ENCODE data around the gene CCNL1.

CCNL1 gene

GRCh38 chr3:157127831-157128767, 31.8 kb downstream of the CCNL1 start:
- no peak overlapping the region for H3K9ac ChIP-seq (ENCODE audit: insufficient read length, low read depth)
- no peak for DNase-seq (ENCODE audit: low read depth, low spot score)
- H3K9me3 ChIP-seq (ENCODE audit: insufficient read depth, low read length) = no peaks in the 10 kb centered on the region
- no peaks in the 10 kb centered on the region for H3K36me3 ChIP-seq (ENCODE audit: insufficient read depth, insufficient read length, low read length)
- H3K4me3 ChIP-seq (ENCODE audit: insufficient read length, low read depth) = no peak overlapping the region
- H3K4me1 ChIP-seq (ENCODE audit: insufficient read depth, insufficient read length) = peaks cover 22% of the 10 kb centered on the region
- no peak for TF ChIP-seq YY1 (IDR thresholded peaks at IDR 0.05; ENCODE audit: insufficient read depth, insufficient read length)
- no peak for TF ChIP-seq ZNF274 (IDR thresholded peaks at IDR 0.05; ENCODE audit: low read depth, low read length)
- TF ChIP-seq SUZ12 (IDR thresholded peaks at IDR 0.05; ENCODE audit: extremely low read depth, insufficient read depth, insufficient read length) = no peak
- H3K27me3 ChIP-seq (ENCODE audit: insufficient read depth, insufficient read length) = no peaks in the 10 kb centered on the region

GRCh38 chr3:157127268-157127667, 32.7 kb downstream of the CCNL1 start:
- no peak overlapping the region for H3K9ac ChIP-seq (ENCODE audit: insufficient read length, low read depth)
- H3K4me3 ChIP-seq (ENCODE audit: insufficient read length, low read depth) = no peak overlapping the region
- no peaks in the 10 kb centered on the region for H3K36me3 ChIP-seq (ENCODE audit: insufficient read depth, insufficient read length, low read length)
- H3K9me3 ChIP-seq (ENCODE audit: insufficient read depth, low read length) = no peaks in the 10 kb centered on the region
- TF ChIP-seq ZNF274 (IDR thresholded peaks at IDR 0.05; ENCODE audit: low read depth, low read length) = no peak
- TF ChIP-seq YY1 (IDR thresholded peaks at IDR 0.05; ENCODE audit: insufficient read depth, insufficient read length) = no peak
- no peak for TF ChIP-seq SUZ12 (IDR thresholded peaks at IDR 0.05; ENCODE audit: extremely low read depth, insufficient read depth, insufficient read length)
- H3K27me3 ChIP-seq (ENCODE audit: insufficient read depth, insufficient read length) = no peaks in the 10 kb centered on the region
- no peak for DNase-seq (ENCODE audit: low read depth, low spot score)
- H3K4me1 ChIP-seq (ENCODE audit: insufficient read depth, insufficient read length) = peaks cover 22% of the 10 kb centered on the region

DNA sequence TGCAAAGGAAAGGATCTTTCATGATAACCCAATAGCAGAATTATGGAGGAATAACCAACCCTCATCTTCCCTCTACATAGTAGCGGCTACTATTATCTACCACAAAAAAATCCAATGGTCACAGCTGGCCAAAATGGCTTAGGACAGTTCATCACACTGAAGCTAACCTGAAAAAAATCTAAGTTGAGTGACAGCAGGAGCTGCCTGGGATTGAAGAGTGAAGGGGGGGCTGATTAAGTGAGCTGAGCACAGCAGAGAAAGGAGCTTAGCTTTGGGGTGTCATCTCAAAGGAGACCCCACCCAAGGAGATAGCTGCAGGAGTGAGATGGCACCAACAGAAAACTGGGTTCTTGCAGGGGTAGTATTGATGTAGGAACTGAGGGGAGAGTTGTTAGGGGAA, 33.6 kb downstream of the CCNL1 start:
- no peak for DNase-seq (ENCODE audit: low read depth, low spot score)
- Histone ChIP-seq H3K4me1 (ENCODE audit: insufficient read depth, insufficient read length) (peaks cover 22% of the 10 kb centered on the region), H3K9me3 (ENCODE audit: insufficient read depth, low read length) (no peaks in the 10 kb centered on the region), H3K36me3 (ENCODE audit: insufficient read depth, insufficient read length, low read length) (no peaks in the 10 kb centered on the region), H3K4me3 (ENCODE audit: insufficient read length, low read depth) (no peak overlapping the region), H3K27me3 (ENCODE audit: insufficient read depth, insufficient read length) (no peaks in the 10 kb centered on the region), H3K9ac (ENCODE audit: insufficient read length, low read depth) (no peak overlapping the region)
- TF ChIP-seq ZNF274 (IDR thresholded peaks at IDR 0.05; ENCODE audit: low read depth, low read length) (no peak), YY1 (IDR thresholded peaks at IDR 0.05; ENCODE audit: insufficient read depth, insufficient read length) (no peak), SUZ12 (IDR thresholded peaks at IDR 0.05; ENCODE audit: extremely low read depth, insufficient read depth, insufficient read length) (no peak)

GRCh38 chr3:157125101-157125500, 34.8 kb downstream of the CCNL1 start:
- no peaks in the 10 kb centered on the region for H3K27me3 ChIP-seq (ENCODE audit: insufficient read depth, insufficient read length)
- DNase-seq (ENCODE audit: low read depth, low spot score) = no peak
- no peak overlapping the region for H3K4me3 ChIP-seq (ENCODE audit: insufficient read length, low read depth)
- no peaks in the 10 kb centered on the region for H3K36me3 ChIP-seq (ENCODE audit: insufficient read depth, insufficient read length, low read length)
- TF ChIP-seq ZNF274 (IDR thresholded peaks at IDR 0.05; ENCODE audit: low read depth, low read length) (no peak), YY1 (IDR thresholded peaks at IDR 0.05; ENCODE audit: insufficient read depth, insufficient read length) (no peak), SUZ12 (IDR thresholded peaks at IDR 0.05; ENCODE audit: extremely low read depth, insufficient read depth, insufficient read length) (no peak)
- H3K9me3 ChIP-seq (ENCODE audit: insufficient read depth, low read length) = no peaks in the 10 kb centered on the region
- H3K9ac ChIP-seq (ENCODE audit: insufficient read length, low read depth) = no peak overlapping the region
- H3K4me1 ChIP-seq (ENCODE audit: insufficient read depth, insufficient read length) = peaks cover 18% of the 10 kb centered on the region

- no peak for DNase-seq (ENCODE audit: low read depth, low spot score)
- Histone ChIP-seq H3K27me3 (ENCODE audit: insufficient read depth, insufficient read length) (no peaks in the 10 kb centered on the region), H3K9me3 (ENCODE audit: insufficient read depth, low read length) (no peaks in the 10 kb centered on the region), H3K36me3 (ENCODE audit: insufficient read depth, insufficient read length, low read length) (no peaks in the 10 kb centered on the region), H3K4me1 (ENCODE audit: insufficient read depth, insufficient read length) (peaks cover 7% of the 10 kb centered on the region), H3K9ac (ENCODE audit: insufficient read length, low read depth) (no peak overlapping the region), H3K4me3 (ENCODE audit: insufficient read length, low read depth) (no peak overlapping the region)
- TF ChIP-seq ZNF274 (IDR thresholded peaks at IDR 0.05; ENCODE audit: low read depth, low read length) (no peak), YY1 (IDR thresholded peaks at IDR 0.05; ENCODE audit: insufficient read depth, insufficient read length) (no peak), SUZ12 (IDR thresholded peaks at IDR 0.05; ENCODE audit: extremely low read depth, insufficient read depth, insufficient read length) (no peak)
Observed at GRCh38 chr3:157123621-157124020, 36.3 kb downstream of the CCNL1 start.

- Histone ChIP-seq H3K36me3 (ENCODE audit: insufficient read depth, insufficient read length, low read length) (no peaks in the 10 kb centered on the region), H3K27me3 (ENCODE audit: insufficient read depth, insufficient read length) (no peaks in the 10 kb centered on the region), H3K4me1 (ENCODE audit: insufficient read depth, insufficient read length) (peaks cover 2% of the 10 kb centered on the region), H3K9ac (ENCODE audit: insufficient read length, low read depth) (no peak overlapping the region), H3K9me3 (ENCODE audit: insufficient read depth, low read length) (no peaks in the 10 kb centered on the region), H3K4me3 (ENCODE audit: insufficient read length, low read depth) (no peak overlapping the region)
- DNase-seq (ENCODE audit: low read depth, low spot score) = no peak
- TF ChIP-seq SUZ12 (IDR thresholded peaks at IDR 0.05; ENCODE audit: extremely low read depth, insufficient read depth, insufficient read length) (no peak), ZNF274 (IDR thresholded peaks at IDR 0.05; ENCODE audit: low read depth, low read length) (no peak), YY1 (IDR thresholded peaks at IDR 0.05; ENCODE audit: insufficient read depth, insufficient read length) (no peak)
Observed at GRCh38 chr3:157122832-157123427, 37.0 kb downstream of the CCNL1 start.

DNA sequence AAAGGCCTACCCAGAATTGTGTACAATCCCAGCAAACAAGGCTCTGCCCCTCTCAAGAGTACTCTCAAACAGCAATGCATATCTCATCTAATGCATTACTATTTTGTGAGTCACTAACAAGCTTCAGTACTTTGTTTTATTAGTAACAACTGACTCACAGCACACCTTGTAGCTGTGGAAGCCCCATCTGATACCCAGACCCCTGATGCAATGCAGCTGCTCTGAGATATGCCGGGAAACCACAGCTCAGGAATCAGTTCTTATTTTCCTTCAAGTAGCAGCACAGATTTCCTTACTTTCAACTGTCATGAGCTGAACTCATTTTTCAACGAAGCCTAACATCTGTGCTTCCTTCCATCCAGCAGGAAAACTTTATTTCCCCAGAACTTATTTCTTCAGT, 37.8 kb downstream of the CCNL1 start:
- no peak for DNase-seq (ENCODE audit: low read depth, low spot score)
- no peak overlapping the region for H3K9ac ChIP-seq (ENCODE audit: insufficient read length, low read depth)

More for the DNA sequence above, 37.8 kb downstream of the CCNL1 start:
- H3K36me3 ChIP-seq (ENCODE audit: insufficient read depth, insufficient read length, low read length) = no peaks in the 10 kb centered on the region
- TF ChIP-seq ZNF274 (IDR thresholded peaks at IDR 0.05; ENCODE audit: low read depth, low read length) (no peak), YY1 (IDR thresholded peaks at IDR 0.05; ENCODE audit: insufficient read depth, insufficient read length) (no peak), SUZ12 (IDR thresholded peaks at IDR 0.05; ENCODE audit: extremely low read depth, insufficient read depth, insufficient read length) (no peak)
- H3K4me1 ChIP-seq (ENCODE audit: insufficient read depth, insufficient read length) = no peaks in the 10 kb centered on the region
- H3K4me3 ChIP-seq (ENCODE audit: insufficient read length, low read depth) = no peak overlapping the region
- no peaks in the 10 kb centered on the region for H3K27me3 ChIP-seq (ENCODE audit: insufficient read depth, insufficient read length)
- no peaks in the 10 kb centered on the region for H3K9me3 ChIP-seq (ENCODE audit: insufficient read depth, low read length)

Data from NT2/D1 (cell line).